ENCODE data around the gene OR10G2.
"Not testable (repeated sequence)": the region's sequence is repeated elsewhere in the genome, so short reads cannot be mapped to it uniquely, and the experiment has no call there.

The OR10G2 gene

GRCh38 chr14:21612324-21612723, 22.4 kb downstream of the OR10G2 start:
- H3K27me3 ChIP-seq (ENCODE audit: low read length) = no peaks in the 10 kb centered on the region
- no peaks in the 10 kb centered on the region for H3F3A ChIP-seq (ENCODE audit: insufficient read depth)

DNA sequence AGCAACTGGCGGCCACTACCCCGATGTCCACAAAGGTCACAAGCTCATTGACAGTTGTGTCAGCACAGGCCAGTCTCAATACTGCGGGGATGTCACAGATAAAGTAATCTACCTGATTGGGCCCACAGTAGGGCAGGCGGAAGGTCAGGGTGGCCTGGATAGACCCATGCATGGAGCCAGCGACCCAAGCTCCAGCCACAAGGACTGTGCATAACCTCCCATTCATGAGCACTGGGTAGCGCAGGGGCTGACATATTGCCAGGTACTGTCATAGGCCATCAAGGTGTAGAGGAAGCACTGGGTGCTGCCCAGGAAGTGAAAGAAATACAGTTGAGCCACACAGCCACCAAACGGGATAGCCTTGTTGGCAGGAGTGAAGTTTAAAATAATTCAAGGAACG, 32.6 kb downstream of the OR10G2 start:
- H3K9ac ChIP-seq (ENCODE audit: low read length); H3K4me3 ChIP-seq (ENCODE audit: insufficient read depth, low read length, poor library complexity, severe bottlenecking); H2AFZ ChIP-seq (ENCODE audit: low read depth, low read length, severe bottlenecking); H3K36me3 ChIP-seq (ENCODE audit: low read length); H3K27me3 ChIP-seq (ENCODE audit: low read length); H3F3A ChIP-seq (ENCODE audit: insufficient read depth); H3K4me2 ChIP-seq (ENCODE audit: low read depth, low read length, poor library complexity, severe bottlenecking); H4K20me1 ChIP-seq (ENCODE audit: low read depth, low read length); H3K79me2 ChIP-seq (ENCODE audit: insufficient read depth, low read length); H3K9me2 ChIP-seq (replicated peaks; ENCODE audit: insufficient read depth, low read length); H3K9me3 ChIP-seq (ENCODE audit: insufficient read depth, low read length); H3K27ac ChIP-seq (ENCODE audit: low read depth, low read length): not testable (repeated sequence)

More at GRCh38 chr14:21612324-21612723, 22.4 kb downstream of the OR10G2 start:
- H3K9me2 ChIP-seq (replicated peaks; ENCODE audit: insufficient read depth, low read length) = no peaks in the 10 kb centered on the region
- H2AFZ ChIP-seq (ENCODE audit: low read depth, low read length, severe bottlenecking) = no peak overlapping the region
- TF ChIP-seq EZH2phosphoT487 (conservative IDR thresholded peaks at IDR 0.05; ENCODE audit: low read length) = no peak
- TF ChIP-seq, protein P1, sequence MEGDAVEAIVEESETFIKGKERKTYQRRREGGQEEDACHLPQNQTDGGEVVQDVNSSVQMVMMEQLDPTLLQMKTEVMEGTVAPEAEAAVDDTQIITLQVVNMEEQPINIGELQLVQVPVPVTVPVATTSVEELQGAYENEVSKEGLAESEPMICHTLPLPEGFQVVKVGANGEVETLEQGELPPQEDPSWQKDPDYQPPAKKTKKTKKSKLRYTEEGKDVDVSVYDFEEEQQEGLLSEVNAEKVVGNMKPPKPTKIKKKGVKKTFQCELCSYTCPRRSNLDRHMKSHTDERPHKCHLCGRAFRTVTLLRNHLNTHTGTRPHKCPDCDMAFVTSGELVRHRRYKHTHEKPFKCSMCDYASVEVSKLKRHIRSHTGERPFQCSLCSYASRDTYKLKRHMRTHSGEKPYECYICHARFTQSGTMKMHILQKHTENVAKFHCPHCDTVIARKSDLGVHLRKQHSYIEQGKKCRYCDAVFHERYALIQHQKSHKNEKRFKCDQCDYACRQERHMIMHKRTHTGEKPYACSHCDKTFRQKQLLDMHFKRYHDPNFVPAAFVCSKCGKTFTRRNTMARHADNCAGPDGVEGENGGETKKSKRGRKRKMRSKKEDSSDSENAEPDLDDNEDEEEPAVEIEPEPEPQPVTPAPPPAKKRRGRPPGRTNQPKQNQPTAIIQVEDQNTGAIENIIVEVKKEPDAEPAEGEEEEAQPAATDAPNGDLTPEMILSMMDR (IDR thresholded peaks at IDR 0.05; ENCODE audit: insufficient read depth, low read length, poor library complexity, severe bottlenecking) = no peak
- H3K36me3 ChIP-seq (ENCODE audit: low read length) = no peaks in the 10 kb centered on the region
- no peak overlapping the region for H3K9ac ChIP-seq (ENCODE audit: low read length)
- H4K20me1 ChIP-seq (ENCODE audit: low read depth, low read length) = no peaks in the 10 kb centered on the region
- no peak overlapping the region for H3K4me3 ChIP-seq (ENCODE audit: insufficient read depth, low read length, poor library complexity, severe bottlenecking)
- no peak overlapping the region for H3K27ac ChIP-seq (ENCODE audit: low read depth, low read length)
- no peaks in the 10 kb centered on the region for H3K9me3 ChIP-seq (ENCODE audit: insufficient read depth, low read length)
- no peak overlapping the region for H3K4me2 ChIP-seq (ENCODE audit: low read depth, low read length, poor library complexity, severe bottlenecking)
- no peaks in the 10 kb centered on the region for H3K79me2 ChIP-seq (ENCODE audit: insufficient read depth, low read length)

GRCh38 chr14:21589317-21589716, 45.4 kb downstream of the OR10G2 start:
- H4K20me1 ChIP-seq (ENCODE audit: low read depth, low read length) = no peaks in the 10 kb centered on the region
- no peak overlapping the region for H3K9ac ChIP-seq (ENCODE audit: low read length)
- H3K79me2 ChIP-seq (ENCODE audit: insufficient read depth, low read length) = no peaks in the 10 kb centered on the region
- H2AFZ ChIP-seq (ENCODE audit: low read depth, low read length, severe bottlenecking) = no peak overlapping the region
- H3K27ac ChIP-seq (ENCODE audit: low read depth, low read length) = no peak overlapping the region
- no peaks in the 10 kb centered on the region for H3F3A ChIP-seq (ENCODE audit: insufficient read depth)
- H3K4me2 ChIP-seq (ENCODE audit: low read depth, low read length, poor library complexity, severe bottlenecking) = no peak overlapping the region
- no peak overlapping the region for H3K4me3 ChIP-seq (ENCODE audit: insufficient read depth, low read length, poor library complexity, severe bottlenecking)
- no peaks in the 10 kb centered on the region for H3K9me2 ChIP-seq (replicated peaks; ENCODE audit: insufficient read depth, low read length)
- TF ChIP-seq, protein P1 (IDR thresholded peaks at IDR 0.05; ENCODE audit: insufficient read depth, low read length, poor library complexity, severe bottlenecking) = no peak
- no peak for TF ChIP-seq EZH2phosphoT487 (conservative IDR thresholded peaks at IDR 0.05; ENCODE audit: low read length)
- no peaks in the 10 kb centered on the region for H3K36me3 ChIP-seq (ENCODE audit: low read length)
- H3K9me3 ChIP-seq (ENCODE audit: insufficient read depth, low read length) = peaks cover 17% of the 10 kb centered on the region; the same call in 1 of the 2 replicates
- H3K27me3 ChIP-seq (ENCODE audit: low read length) = no peaks in the 10 kb centered on the region

Data from SU-DHL-6 (cell line).